Neural cell (in vitro differentiated cells): ENCODE results near the gene WWC1. TPM values are rescaled to one million over a fixed set of nuclear protein-coding genes. Genes with fewer than 3 reads are reported as not detected.

Source experiments
- H2AFZ ChIP-seq: fragments of 200-600, 300-800 bp; sonication (generic), shearing (Covaris generic); 2 replicates; pipeline ENCODE4 v1.6.0; 2014; ENCODE audit warnings: low read depth, mild to moderate bottlenecking, antibody characterized with exemption, low read length, moderate library complexity
- H3F3A ChIP-seq: fragments of 200-600 bp; shearing (Covaris generic); 2 replicates; pipeline ENCODE4 v1.6.1; 2016; ENCODE audit warnings: mild to moderate bottlenecking, moderate library complexity, mixed read lengths, antibody characterized with exemption, low read length; ENCODE audit not compliant: insufficient read depth, poor library complexity, severe bottlenecking
- H3K27ac ChIP-seq: fragments of 200-600, 300-800 bp; sonication (generic), shearing (Covaris generic); 2 replicates; pipeline ENCODE4 v1.5.1; 2014; ENCODE audit warnings: mild to moderate bottlenecking, low read length, moderate library complexity
- H3K27me3 ChIP-seq: fragments of 300-800, 200-600 bp; sonication (generic), shearing (Covaris generic); 2 replicates; pipeline ENCODE4 v1.6.0; 2014; ENCODE audit warnings: mild to moderate bottlenecking, low read depth, low read length, moderate library complexity; ENCODE audit not compliant: insufficient read depth
- H3K36me3 ChIP-seq: fragments of 300-800, 200-600 bp; sonication (generic), shearing (Covaris generic); 2 replicates; pipeline ENCODE4 v1.5.1; 2014; ENCODE audit warnings: mild to moderate bottlenecking, antibody characterized with exemption, low read length, moderate library complexity; ENCODE audit not compliant: insufficient read depth
- H3K4me2 ChIP-seq: fragments of 300-800, 200-600 bp; sonication (generic), shearing (Covaris generic); 2 replicates; pipeline ENCODE4 v1.6.0; 2014; ENCODE audit warnings: mild to moderate bottlenecking, low read length
- H3K4me3 ChIP-seq: fragments of 300-800, 200-600 bp; sonication (generic), shearing (Covaris generic); 2 replicates; pipeline ENCODE4 v1.5.1; 2014; ENCODE audit warnings: mild to moderate bottlenecking, low read length, moderate library complexity
- H3K79me2 ChIP-seq: fragments of 200-600 bp; shearing (Covaris generic); replicated peaks from 2 replicates; pipeline ENCODE4 v1.6.0; 2014; ENCODE audit warnings: mild to moderate bottlenecking, low read length, moderate library complexity; ENCODE audit not compliant: insufficient read depth
- H3K9ac ChIP-seq: fragments of 300-800, 200-600 bp; sonication (generic), shearing (Covaris generic); 2 replicates; pipeline ENCODE4 v1.6.1; 2016; ENCODE audit warnings: mild to moderate bottlenecking, low read length, mixed read lengths
- H3K9me2 ChIP-seq: fragments of 200-600 bp; shearing (Covaris generic); 2 replicates; pipeline ENCODE4 v1.6.1; 2016; ENCODE audit warnings: mild to moderate bottlenecking, low read length, mixed read lengths; ENCODE audit not compliant: insufficient read depth
- H3K9me3 ChIP-seq: fragments of 200-600, 300-800 bp; sonication (generic), shearing (Covaris generic); 2 replicates; pipeline ENCODE4 v1.6.1; 2016; ENCODE audit warnings: mild to moderate bottlenecking, mixed run types, low read length, moderate library complexity, mixed read lengths
- H4K20me1 ChIP-seq: fragments of 200-600 bp; shearing (Covaris generic); 2 replicates; pipeline ENCODE4 v1.6.1; 2016; ENCODE audit warnings: mild to moderate bottlenecking, mixed run types; ENCODE audit not compliant: insufficient read depth
- CTCF ChIP-seq: fragments of 450-650 bp; IDR thresholded peaks from 2 replicates; pipeline ENCODE4 v1.5.1; 2014; ENCODE audit warnings: antibody characterized with exemption, mild to moderate bottlenecking, moderate library complexity; ENCODE audit not compliant: poor library complexity, severe bottlenecking
- EP300 ChIP-seq: fragments of 450-650 bp; conservative IDR thresholded peaks from 2 replicates; pipeline ENCODE4 v1.6.1; 2014; ENCODE audit warnings: antibody characterized with exemption, mild to moderate bottlenecking, moderate library complexity; ENCODE audit not compliant: poor library complexity, severe bottlenecking
- EZH2 ChIP-seq: fragments of 200-600, 300-800 bp; shearing (Covaris generic), sonication (generic); IDR thresholded peaks from 2 replicates; pipeline ENCODE4 v1.6.1; 2014; ENCODE audit warnings: antibody characterized with exemption, low read length, borderline replicate concordance, mild to moderate bottlenecking; ENCODE audit not compliant: insufficient read depth, poor library complexity, severe bottlenecking
- MXI1 ChIP-seq: fragments of 450-650 bp; conservative IDR thresholded peaks from 2 replicates; pipeline ENCODE4 v1.6.1; 2014; ENCODE audit warnings: antibody characterized with exemption, mild to moderate bottlenecking; ENCODE audit not compliant: poor library complexity, severe bottlenecking
- POLR2AphosphoS5 ChIP-seq: IDR thresholded peaks from 2 replicates; pipeline ENCODE4 v1.6.1; 2012
- RAD21 ChIP-seq: fragments of 450-650 bp; conservative IDR thresholded peaks from 2 replicates; pipeline ENCODE4 v1.6.1; 2014; ENCODE audit warnings: antibody characterized with exemption, mild to moderate bottlenecking, moderate library complexity
- REST ChIP-seq: IDR thresholded peaks from 2 replicates; pipeline ENCODE4 v1.6.1; 2012; ENCODE audit warnings: borderline replicate concordance
- SMC3 ChIP-seq: fragments of 450-650 bp; conservative IDR thresholded peaks from 2 replicates; pipeline ENCODE4 v1.6.1; 2014; ENCODE audit warnings: antibody characterized with exemption, mild to moderate bottlenecking, moderate library complexity; ENCODE audit not compliant: poor library complexity
- TAF1 ChIP-seq: IDR thresholded peaks from 2 replicates; pipeline ENCODE4 v1.6.1; 2012; ENCODE audit warnings: low read depth
- polyA plus RNA-seq: library from polyadenylated mRNA; depleted of rRNA; stranded (reverse); fragments of >200 nt; gene quantifications from 2 replicates; pipeline ENCODE4 v1.2.3, GENCODE V29; 2014

Gene WWC1
- polyA plus RNA-seq, 1 donor from 2014 or later = 0.97 TPM

GRCh38 chr5:168324859-168325630 is 33.6 kb downstream of the WWC1 start:
- no peak overlapping the region for H3K27ac ChIP-seq
- no peaks in the 10 kb centered on the region for H4K20me1 ChIP-seq
- no peaks in the 10 kb centered on the region for H3K27me3 ChIP-seq
- H3K4me2 ChIP-seq = no peak overlapping the region
- H2AFZ ChIP-seq = no peak overlapping the region
- H3K36me3 ChIP-seq = no peaks in the 10 kb centered on the region
- no peaks in the 10 kb centered on the region for H3K9me3 ChIP-seq
- H3K79me2 ChIP-seq = no peaks in the 10 kb centered on the region
- H3K9me2 ChIP-seq = no peaks in the 10 kb centered on the region
- H3K4me3 ChIP-seq = no peak overlapping the region
- no peaks in the 10 kb centered on the region for H3F3A ChIP-seq
- TF ChIP-seq EZH2 = no peak
- TF ChIP-seq MXI1 = no peak
- TF ChIP-seq TAF1 = no peak
- no peak for TF ChIP-seq POLR2AphosphoS5
- TF ChIP-seq RAD21 = no peak
- H3K9ac ChIP-seq = no peak overlapping the region

- H3K9me3 ChIP-seq = no peaks in the 10 kb centered on the region
- no peak overlapping the region for H2AFZ ChIP-seq
- H3F3A ChIP-seq = no peaks in the 10 kb centered on the region
- no peaks in the 10 kb centered on the region for H3K27me3 ChIP-seq
- no peaks in the 10 kb centered on the region for H3K9me2 ChIP-seq
- H3K79me2 ChIP-seq = no peaks in the 10 kb centered on the region
- H3K9ac ChIP-seq = no peak overlapping the region
- H3K4me3 ChIP-seq = no peak overlapping the region
- no peaks in the 10 kb centered on the region for H4K20me1 ChIP-seq
- no peak overlapping the region for H3K27ac ChIP-seq
- H3K36me3 ChIP-seq = no peaks in the 10 kb centered on the region
- TF ChIP-seq POLR2AphosphoS5 (no peak), REST (no peak), SMC3 (no peak), EZH2 (no peak), MXI1 (no peak), CTCF (no peak), RAD21 (no peak), TAF1 (no peak)
- H3K4me2 ChIP-seq = no peak overlapping the region
Measured at GRCh38 chr5:168327019-168327421, 35.6 kb downstream of the WWC1 start.

- H3K79me2 ChIP-seq = no peaks in the 10 kb centered on the region
- H3K9ac ChIP-seq = no peak overlapping the region
- H3F3A ChIP-seq = no peaks in the 10 kb centered on the region
- no peak overlapping the region for H2AFZ ChIP-seq
- no peaks in the 10 kb centered on the region for H3K9me2 ChIP-seq
- H3K27ac ChIP-seq = no peak overlapping the region
- no peak overlapping the region for H3K4me2 ChIP-seq
- no peaks in the 10 kb centered on the region for H3K36me3 ChIP-seq
- H3K9me3 ChIP-seq = no peaks in the 10 kb centered on the region
- TF ChIP-seq CTCF (no peak), REST (no peak), RAD21 (no peak), POLR2AphosphoS5 (no peak), SMC3 (no peak), MXI1 (no peak), TAF1 (no peak), EZH2 (no peak), EP300 (no peak)
- no peaks in the 10 kb centered on the region for H3K27me3 ChIP-seq
- H3K4me3 ChIP-seq = no peak overlapping the region
- no peaks in the 10 kb centered on the region for H4K20me1 ChIP-seq
Measured at GRCh38 chr5:168327451-168327850, 36.0 kb downstream of the WWC1 start.
